Activated T-cell treated with anti-CD3 and anti-CD28 coated beads for 24 hours (primary cell): ENCODE results near the gene STAMBPL1.

Source experiments
- DNase-seq: peaks from one replicate; pipeline ENCODE4 v3.0.0-alpha.2; 2020; ENCODE audit warnings: low read depth

Gene STAMBPL1

DNA sequence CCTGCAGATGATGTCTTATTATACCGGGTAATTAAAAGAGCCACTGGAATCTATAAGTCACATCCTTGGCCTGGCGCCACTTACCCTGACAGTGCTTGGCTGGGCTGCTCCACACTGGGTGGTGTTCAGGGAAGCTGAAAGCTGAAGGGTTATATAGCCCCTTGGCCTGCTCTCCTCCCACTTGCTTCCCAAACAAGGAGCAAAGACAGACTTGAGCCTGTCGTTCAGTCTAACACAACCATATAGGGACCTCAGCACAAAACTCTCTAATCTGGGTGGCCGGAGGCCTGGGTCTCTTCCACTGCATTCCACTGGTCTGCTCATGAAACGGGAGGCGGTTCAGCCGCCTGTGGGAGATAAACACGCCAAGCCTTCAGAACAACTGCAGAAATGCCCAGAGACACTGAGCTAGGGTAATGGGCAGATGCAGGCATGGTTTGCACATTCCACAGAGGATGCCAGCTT is 72.6 kb downstream of the STAMBPL1 start, which contains the start of gene ACTA2:
TSS of gene ACTA2 (minus strand) at position 127 of the 465 bp plus-strand sequence. CDS start 3,843 bp downstream, outside the sequence.
- no peak for DNase-seq

DNA sequence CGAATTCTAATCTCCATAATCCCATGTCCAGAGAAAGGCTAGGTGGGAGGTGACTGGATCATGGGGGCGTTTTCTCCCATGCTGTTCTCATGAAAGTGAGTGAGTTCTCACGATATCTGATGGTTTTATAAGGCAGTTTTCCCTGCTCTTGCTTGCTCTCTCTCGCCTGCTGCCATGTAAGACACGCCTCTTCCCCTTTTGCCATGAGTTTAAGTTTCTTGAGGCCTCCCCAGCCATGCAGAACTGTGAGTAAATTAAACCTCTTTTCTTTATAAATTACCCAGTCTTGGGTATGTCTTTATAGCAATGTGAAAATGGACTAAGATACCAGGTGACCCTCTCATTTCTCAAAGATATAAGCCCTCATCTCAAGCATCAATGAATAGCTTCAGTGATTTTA is 73.6 kb downstream of the STAMBPL1 start:
- DNase-seq, result no peak

DNA sequence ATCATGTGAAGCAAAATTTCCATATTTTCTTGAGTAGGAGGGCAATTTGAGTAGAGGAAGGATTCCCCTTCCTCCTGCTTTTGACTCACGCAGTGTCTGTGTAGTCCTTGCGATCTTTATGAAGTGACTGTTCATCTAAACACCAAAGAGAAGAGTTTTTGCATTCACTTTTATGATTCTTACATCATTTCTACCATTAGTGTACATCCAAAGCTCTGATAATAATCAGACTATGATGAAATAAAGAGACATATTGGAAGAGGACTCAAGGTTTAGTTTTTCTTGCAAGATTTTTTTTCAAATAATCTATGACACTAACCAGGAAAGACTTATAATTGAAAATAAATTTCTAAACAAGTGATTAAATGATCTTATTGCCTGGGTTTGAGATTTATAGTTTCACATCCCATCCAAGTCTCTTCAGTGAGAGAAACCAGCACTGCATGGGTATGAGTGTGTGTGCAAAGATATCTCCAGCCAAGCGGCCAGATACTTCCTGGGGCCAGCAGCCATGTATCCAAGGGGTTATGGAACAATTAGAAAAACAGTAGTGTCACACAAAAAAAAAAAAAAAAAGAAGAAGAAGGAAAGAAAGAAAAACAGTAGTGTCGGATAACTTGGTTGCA is 74.5 kb downstream of the STAMBPL1 start:
- no peak for DNase-seq

DNA sequence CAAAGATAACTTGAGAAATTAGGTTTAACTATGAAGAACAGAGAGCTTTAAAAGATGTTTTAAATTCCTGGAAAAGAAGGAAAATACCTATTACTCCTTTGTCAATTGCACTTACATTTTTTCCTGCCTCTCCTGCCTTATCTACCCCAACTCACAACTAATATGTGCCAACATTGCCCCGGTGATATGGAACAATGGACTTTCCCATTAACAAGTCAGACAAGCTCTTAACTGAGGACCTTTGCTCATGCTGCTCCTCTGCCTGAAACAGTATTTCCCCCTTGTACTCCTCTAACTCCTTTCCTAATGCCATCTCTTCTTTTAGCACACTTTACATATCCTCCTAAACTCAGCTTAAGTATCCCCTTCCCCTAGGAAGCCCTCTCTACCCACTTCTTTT is 77.3 kb downstream of the STAMBPL1 start:
- DNase-seq, result no peak

DNA sequence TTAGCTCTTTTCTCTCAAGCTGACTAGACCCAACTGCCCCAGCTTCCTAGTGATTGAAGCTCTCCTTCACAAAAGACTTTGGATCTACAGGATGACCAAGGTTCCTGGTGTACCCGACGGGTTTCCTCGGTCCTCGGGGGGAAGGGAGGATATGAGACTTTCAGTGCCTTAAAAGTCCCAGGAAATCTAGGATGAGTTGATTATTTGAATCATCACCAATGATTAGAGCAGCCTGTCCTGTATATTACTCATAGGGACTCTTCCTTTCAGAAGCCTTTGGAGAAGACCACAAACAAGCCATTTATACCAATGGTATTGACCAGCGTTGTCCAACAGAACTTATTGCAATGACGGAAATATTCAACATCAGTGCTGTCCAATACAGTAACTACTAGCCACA is 78.7 kb downstream of the STAMBPL1 start:
- no peak for DNase-seq

DNA sequence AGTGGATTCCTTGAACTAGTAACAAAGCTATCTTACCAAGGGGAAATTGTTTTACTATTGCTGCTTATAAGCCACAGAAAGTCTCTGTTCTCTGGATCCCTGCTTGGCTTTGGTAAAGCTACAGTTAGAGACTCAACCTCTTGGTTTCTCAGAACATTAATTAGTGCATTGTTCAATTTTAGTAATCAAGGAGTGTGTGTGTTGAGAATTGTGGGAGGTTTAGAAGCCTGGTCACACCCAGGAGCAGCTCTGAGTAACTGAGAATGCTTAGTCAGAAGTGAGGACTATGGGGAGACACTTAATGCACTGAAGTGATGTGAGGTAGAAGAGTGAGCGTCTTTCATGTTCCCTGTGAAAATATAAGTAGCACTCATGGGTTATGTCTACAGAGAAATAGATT is 80.8 kb downstream of the STAMBPL1 start:
- DNase-seq, result no peak

DNA sequence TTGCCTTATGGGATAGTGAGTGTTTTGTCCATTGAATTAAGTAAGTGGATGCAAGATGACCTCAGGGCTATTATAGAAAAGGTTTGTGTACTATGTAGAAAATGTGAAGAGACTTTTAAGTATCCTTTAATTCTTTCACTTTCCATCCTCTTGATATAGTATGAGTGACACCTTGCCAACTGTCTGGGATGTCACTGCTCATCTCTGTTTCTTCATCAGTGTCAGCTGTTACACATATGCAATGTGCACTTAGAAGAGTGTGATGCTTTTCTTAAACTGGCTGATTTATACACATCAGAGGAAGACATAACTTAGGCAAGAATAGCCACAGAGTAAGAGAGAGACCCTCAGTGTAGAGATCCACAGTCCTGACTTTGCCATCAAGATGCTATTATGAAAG is 81.2 kb downstream of the STAMBPL1 start:
- no peak for DNase-seq

DNA sequence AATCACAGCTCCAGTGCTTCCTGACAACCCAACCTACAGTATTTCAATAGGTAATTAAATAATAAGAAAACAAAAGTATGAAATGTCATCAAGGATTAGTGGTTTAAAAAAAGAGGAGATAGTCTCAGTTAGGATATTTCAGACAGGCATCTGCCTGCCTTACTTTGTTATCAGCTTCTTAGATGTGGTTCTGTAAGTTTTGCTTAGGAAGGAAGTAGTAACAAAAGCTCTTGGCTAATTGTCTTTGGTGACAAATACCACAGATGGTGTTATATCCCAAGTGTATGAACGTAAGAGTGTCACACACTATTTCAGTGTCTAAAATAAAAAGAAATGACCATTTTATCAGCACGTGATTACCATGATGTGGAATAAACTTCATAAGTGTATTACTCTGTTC is 82.3 kb downstream of the STAMBPL1 start:
- DNase-seq, result no peak

DNA sequence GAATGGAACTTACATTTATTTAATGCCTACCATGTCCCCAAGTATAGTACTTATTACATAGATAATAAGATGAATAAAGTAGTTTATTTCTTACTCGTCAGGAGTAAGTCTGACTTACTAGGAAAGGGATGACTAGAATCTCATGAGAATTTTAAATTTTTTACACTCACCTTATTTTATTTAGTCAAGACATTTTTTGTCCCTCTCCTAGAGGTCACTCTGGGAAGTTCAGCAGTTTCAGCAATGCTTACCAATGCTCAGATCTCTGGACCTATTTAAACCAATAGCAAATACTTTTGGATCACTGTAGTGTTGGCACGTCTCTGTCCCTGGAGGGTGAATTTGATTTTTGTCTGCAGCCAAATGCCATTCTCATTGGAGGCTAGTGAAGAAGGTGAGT is 83.3 kb downstream of the STAMBPL1 start:
- DNase-seq, result no peak

DNA sequence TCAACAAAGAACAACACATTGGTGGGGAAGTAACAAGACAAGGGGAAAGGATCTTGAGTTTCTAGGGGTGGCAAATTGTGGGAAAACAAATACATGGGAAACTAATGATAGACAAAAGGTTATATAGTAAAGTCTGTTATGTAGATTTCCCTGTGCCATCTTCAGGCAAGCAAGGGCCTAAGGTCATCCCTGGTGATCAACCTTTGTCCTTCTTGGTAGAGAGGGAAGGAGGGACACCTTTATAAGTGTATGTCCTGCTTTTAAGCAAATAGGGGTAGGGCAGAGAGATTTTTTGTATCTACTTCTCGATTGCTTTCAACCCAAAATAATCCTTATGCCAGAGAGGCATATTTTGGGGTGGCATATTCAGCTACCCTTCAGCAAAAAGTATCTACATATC is 84.3 kb downstream of the STAMBPL1 start:
- DNase-seq, result no peak

DNA sequence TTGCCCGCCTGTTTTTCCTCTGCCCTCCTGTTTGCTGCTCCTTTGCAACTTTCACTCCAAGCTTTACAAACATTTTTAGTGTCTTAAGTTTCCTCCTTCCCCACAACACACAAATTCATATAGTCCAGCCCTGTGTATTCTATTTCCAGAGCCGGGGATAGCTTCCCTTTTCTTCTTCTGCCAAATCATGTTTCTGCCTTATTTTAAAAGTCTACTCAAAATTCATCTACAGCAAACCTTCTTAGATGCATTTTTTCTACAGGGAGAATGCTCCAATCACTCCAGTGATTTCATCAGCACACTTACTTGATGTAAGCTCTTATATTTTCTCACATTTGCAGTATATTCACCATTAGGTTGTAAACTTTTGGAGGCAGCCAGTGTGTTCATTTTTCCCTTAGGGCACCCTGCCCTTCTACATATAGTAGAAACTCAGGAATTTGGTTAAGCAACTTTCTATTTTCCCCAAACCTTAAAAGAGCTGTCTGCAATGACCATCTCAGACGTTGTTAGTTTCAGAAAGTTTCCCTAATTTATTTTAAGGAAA is 84.9 kb downstream of the STAMBPL1 start:
- DNase-seq, result no peak

DNA sequence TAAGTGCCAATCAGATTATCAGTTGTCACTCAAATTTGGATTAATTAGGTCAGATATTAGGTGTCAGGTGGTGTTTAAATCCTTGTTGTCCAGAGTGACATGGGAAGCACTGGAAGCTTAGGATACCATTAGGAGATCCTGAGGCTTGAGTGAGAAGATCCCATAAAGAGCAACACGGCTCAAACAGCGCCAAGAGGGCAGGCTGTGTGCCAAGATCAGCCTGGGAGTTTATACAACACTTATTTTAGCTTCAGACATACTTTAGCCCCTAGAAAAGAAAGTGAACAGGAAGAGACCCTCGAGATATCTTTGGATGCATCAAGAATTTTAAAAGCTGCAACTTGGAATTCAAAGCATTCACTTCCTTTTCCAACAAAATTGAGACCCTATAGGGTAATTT is 86.8 kb downstream of the STAMBPL1 start:
- DNase-seq, result no peak

DNA sequence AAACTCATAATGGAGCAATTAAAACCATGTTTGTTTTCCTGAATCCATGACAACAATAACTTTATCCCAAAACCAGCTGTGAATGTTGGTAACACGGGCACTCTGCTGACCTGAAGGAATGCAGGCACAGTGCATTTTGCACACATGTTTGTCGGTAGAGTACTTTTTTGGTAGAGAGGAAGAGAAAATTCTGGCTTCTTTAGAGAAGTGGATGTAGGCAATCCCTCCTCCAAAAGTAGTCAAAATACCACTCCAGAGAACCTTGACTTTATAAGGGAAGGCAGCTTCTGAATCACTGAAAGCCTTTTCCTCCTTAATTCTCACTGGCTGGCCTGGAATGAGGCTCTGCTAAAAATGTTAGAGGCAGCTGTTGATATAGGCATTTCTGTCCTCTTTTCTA is 88.3 kb downstream of the STAMBPL1 start:
- no peak for DNase-seq

DNA sequence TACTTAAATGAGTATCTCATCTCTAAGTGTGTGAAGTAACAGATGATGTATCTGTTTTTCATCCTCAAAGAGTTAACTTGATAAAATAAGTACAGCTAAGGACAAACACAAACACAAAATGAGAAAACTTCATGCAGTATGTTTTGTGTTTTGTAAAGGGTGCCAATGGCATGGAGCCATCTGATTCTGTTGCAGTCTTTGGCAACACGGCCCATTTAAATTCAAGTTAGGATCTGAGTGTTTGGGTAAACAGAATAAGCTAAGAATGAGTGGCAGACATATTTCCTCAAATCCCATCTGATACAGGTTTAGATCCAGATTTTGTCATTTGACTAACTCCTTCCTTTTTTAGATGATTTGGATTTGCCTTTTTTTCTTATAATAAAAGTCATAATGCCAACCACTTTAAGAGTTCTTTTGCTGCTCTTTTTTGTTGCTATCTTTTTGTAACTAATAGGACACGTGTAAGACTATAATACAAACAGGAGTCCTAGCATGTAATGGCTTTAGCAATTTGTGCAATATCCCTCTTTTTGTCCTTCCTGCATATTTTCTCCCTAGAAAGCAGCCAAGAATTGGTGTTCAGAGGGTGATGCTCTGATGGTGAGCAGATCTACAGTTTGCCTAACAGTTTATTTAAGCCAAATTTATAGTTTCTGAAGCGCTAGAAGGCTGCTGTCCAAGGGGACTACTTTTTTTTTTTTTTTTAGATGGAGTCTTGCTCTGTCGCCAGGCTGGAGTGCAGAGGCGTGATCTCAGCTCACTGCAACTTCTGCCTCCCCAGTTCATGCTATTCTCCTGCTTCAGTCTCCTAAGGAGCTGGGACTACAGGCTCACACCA is 91.4 kb downstream of the STAMBPL1 start:
- no peak for DNase-seq
